Ectodermal cell (in vitro differentiated cells): ENCODE results near the gene CLMN.

Source experiments
- H3K27ac ChIP-seq: 2 replicates; pipeline ENCODE4 v1.7.0; 2013; ENCODE audit warnings: mild to moderate bottlenecking, low read depth, low read length; ENCODE audit not compliant: insufficient read depth, poor library complexity, severe bottlenecking
- H3K27me3 ChIP-seq: 2 replicates; pipeline ENCODE4 v1.7.0; 2013; ENCODE audit warnings: mild to moderate bottlenecking, low read length; ENCODE audit not compliant: insufficient read depth, control insufficient read depth, poor library complexity, severe bottlenecking
- H3K36me3 ChIP-seq: one replicate; pipeline ENCODE4 v1.7.0; 2013; ENCODE audit warnings: low read length; ENCODE audit not compliant: control insufficient read depth, insufficient read depth
- H3K4me1 ChIP-seq: one replicate; pipeline ENCODE4 v1.7.0; 2013; ENCODE audit warnings: low read length; ENCODE audit not compliant: control insufficient read depth, insufficient read depth
- H3K4me3 ChIP-seq: 2 replicates; pipeline ENCODE4 v1.7.0; 2013; ENCODE audit warnings: low read depth, low read length, control low read depth; ENCODE audit not compliant: insufficient read depth
- H3K9me3 ChIP-seq: 2 replicates; pipeline ENCODE4 v1.7.0; 2013; ENCODE audit warnings: mild to moderate bottlenecking, low read length, moderate library complexity; ENCODE audit not compliant: control insufficient read depth
- WGBS, 2 experiments: methylation state at CpG; one replicate each; pipeline ENCODE4 v1.1.7; 2013; ENCODE audit warnings: missing lambda C conversion rate in 2 of 2; 5-methylcytosine and 5-hydroxymethylcytosine counted together

The CLMN gene

GRCh38 chr14:95235351-95235750 is 84.4 kb downstream of the CLMN start:
- H3K4me1 ChIP-seq = peaks cover 5% of the 10 kb centered on the region

GRCh38 chr14:95234426-95234825 is 85.3 kb downstream of the CLMN start:
- Histone ChIP-seq H3K9me3 (no peaks in the 10 kb centered on the region), H3K27ac (no peak overlapping the region), H3K27me3 (no peaks in the 10 kb centered on the region), H3K36me3 (no peaks in the 10 kb centered on the region), H3K4me1 (peaks cover 5% of the 10 kb centered on the region), H3K4me3 (no peak overlapping the region)
- 86 to 89% methylated on average over 7 to 8 of the region's 8 CpGs for WGBS, 2 experiments

More at GRCh38 chr14:95235351-95235750, 84.4 kb downstream of the CLMN start:
- no peak overlapping the region for H3K4me3 ChIP-seq
- no peaks in the 10 kb centered on the region for H3K27me3 ChIP-seq
- H3K9me3 ChIP-seq = no peaks in the 10 kb centered on the region
- no peak overlapping the region for H3K27ac ChIP-seq
- H3K36me3 ChIP-seq = no peaks in the 10 kb centered on the region
- 95% methylated on average over 4 of the region's 4 CpGs for WGBS, 2 experiments

- Histone ChIP-seq H3K4me1 (peaks cover 5% of the 10 kb centered on the region), H3K9me3 (no peaks in the 10 kb centered on the region), H3K27me3 (no peaks in the 10 kb centered on the region), H3K27ac (no peak overlapping the region), H3K36me3 (no peaks in the 10 kb centered on the region), H3K4me3 (no peak overlapping the region)
- WGBS, 2 experiments = 93 to 95% methylated on average over 9 of the region's 9 CpGs
Observed at GRCh38 chr14:95233702-95234241, 85.9 kb downstream of the CLMN start.

GRCh38 chr14:95232894-95233584 is 86.7 kb downstream of the CLMN start:
- Histone ChIP-seq H3K27me3 (no peaks in the 10 kb centered on the region), H3K4me1 (peaks cover 5% of the 10 kb centered on the region)

GRCh38 chr14:95231966-95232633 is 87.6 kb downstream of the CLMN start:
- Histone ChIP-seq H3K27me3 (no peaks in the 10 kb centered on the region), H3K4me1 (no peaks in the 10 kb centered on the region), H3K9me3 (no peaks in the 10 kb centered on the region), H3K4me3 (no peak overlapping the region), H3K27ac (no peak overlapping the region), H3K36me3 (no peaks in the 10 kb centered on the region)
- WGBS, 2 experiments = 90 to 94% methylated on average over 12 of the region's 12 CpGs

More at GRCh38 chr14:95232894-95233584, 86.7 kb downstream of the CLMN start:
- WGBS, 2 experiments = 84 to 87% methylated on average over 3 of the region's 3 CpGs
- Histone ChIP-seq H3K9me3 (no peaks in the 10 kb centered on the region), H3K36me3 (no peaks in the 10 kb centered on the region), H3K27ac (no peak overlapping the region), H3K4me3 (no peak overlapping the region)

- Histone ChIP-seq H3K4me3 (no peak overlapping the region), H3K9me3 (no peaks in the 10 kb centered on the region), H3K27ac (no peak overlapping the region), H3K4me1 (no peaks in the 10 kb centered on the region), H3K27me3 (no peaks in the 10 kb centered on the region), H3K36me3 (no peaks in the 10 kb centered on the region)
- WGBS, 2 experiments = 79 to 91% methylated on average over 4 to 6 of the region's 6 CpGs
Observed at GRCh38 chr14:95229749-95230148, 90.0 kb downstream of the CLMN start.

GRCh38 chr14:95228240-95228639 is 91.5 kb downstream of the CLMN start:
- H3K4me1 ChIP-seq = no peaks in the 10 kb centered on the region
- no peaks in the 10 kb centered on the region for H3K36me3 ChIP-seq
- H3K4me3 ChIP-seq = no peak overlapping the region
- H3K9me3 ChIP-seq = no peaks in the 10 kb centered on the region
- no peaks in the 10 kb centered on the region for H3K27me3 ChIP-seq
- WGBS, 2 experiments = 94 to 96% methylated on average over 7 of the region's 7 CpGs
- H3K27ac ChIP-seq = no peak overlapping the region

- 91 to 92% methylated on average over 19 of the region's 19 CpGs for WGBS, 2 experiments
- Histone ChIP-seq H3K27ac (no peak overlapping the region), H3K9me3 (no peaks in the 10 kb centered on the region), H3K4me1 (peaks cover 1% of the 10 kb centered on the region), H3K36me3 (no peaks in the 10 kb centered on the region), H3K27me3 (no peaks in the 10 kb centered on the region), H3K4me3 (no peak overlapping the region)
Observed at GRCh38 chr14:95227279-95227860, 92.3 kb downstream of the CLMN start.

- Histone ChIP-seq H3K36me3 (no peaks in the 10 kb centered on the region), H3K9me3 (no peaks in the 10 kb centered on the region), H3K27ac (no peak overlapping the region), H3K4me1 (peaks cover 7% of the 10 kb centered on the region), H3K4me3 (no peak overlapping the region), H3K27me3 (no peaks in the 10 kb centered on the region)
- 93 to 94% methylated on average over 8 of the region's 8 CpGs for WGBS, 2 experiments
Observed at GRCh38 chr14:95226801-95227200, 92.9 kb downstream of the CLMN start.

GRCh38 chr14:95225251-95225887 is 94.3 kb downstream of the CLMN start:
- 88 to 90% methylated on average over 7 of the region's 7 CpGs for WGBS, 2 experiments

More at GRCh38 chr14:95225251-95225887, 94.3 kb downstream of the CLMN start:
- no peaks in the 10 kb centered on the region for H3K27me3 ChIP-seq
- H3K4me1 ChIP-seq = peaks cover 21% of the 10 kb centered on the region
- no peak overlapping the region for H3K27ac ChIP-seq
- no peaks in the 10 kb centered on the region for H3K9me3 ChIP-seq
- no peak overlapping the region for H3K4me3 ChIP-seq
- H3K36me3 ChIP-seq = no peaks in the 10 kb centered on the region
